ENCODE data around the gene NHLH2. TPM values are rescaled to one million over a fixed set of nuclear protein-coding genes. Genes with fewer than 3 reads are reported as not detected.

NHLH2 gene
- total RNA-seq, 2 experiments from 2014 or later: not detected

DNA sequence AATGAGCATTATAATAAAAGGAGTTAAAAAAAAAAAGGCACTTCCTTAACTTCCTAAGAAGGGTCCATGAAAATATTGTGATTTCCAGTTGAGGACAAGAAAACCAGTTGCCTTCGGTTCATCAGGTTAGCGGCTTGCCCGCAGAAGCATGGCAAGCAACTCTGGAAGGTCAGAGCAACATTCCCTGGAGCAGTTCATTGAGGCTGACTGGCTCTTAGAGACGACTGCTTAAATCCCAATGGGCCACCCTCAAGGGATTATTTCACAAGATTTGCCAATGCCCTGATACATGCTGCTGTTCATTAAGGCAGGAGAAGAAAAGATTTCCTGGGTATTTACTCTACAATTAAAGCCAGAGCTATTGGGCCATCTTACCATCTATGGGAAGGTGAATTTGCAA lies 43.4 kb downstream of the NHLH2 start:
- DNase-seq: no peak
- no peaks in the 10 kb centered on the region for H3K36me3 ChIP-seq (ENCODE audit: insufficient read depth, low read length)
- Mint-ChIP-seq H3K4me1 (ENCODE audit: low read depth) (no peaks in the 10 kb centered on the region), H3K27ac (no peak overlapping the region), H3K27me3 (peaks cover 39% of the 10 kb centered on the region), H3K9me3 (no peaks in the 10 kb centered on the region), H3K36me3 (ENCODE audit: low read depth) (no peaks in the 10 kb centered on the region), H3K4me3 (no peak overlapping the region)
- H3K27ac ChIP-seq (ENCODE audit: low read depth in 1 of 2, low read length in 2 of 2): no peak overlapping the region
- intact Hi-C loops (cut with DNase I, micrococcal nuclease): no loop called here
- H3K9me3 ChIP-seq (ENCODE audit: control insufficient read depth in 1 of 2, insufficient read depth in 1 of 2, low read length in 2 of 2): no peaks in the 10 kb centered on the region
- ATAC-seq (ENCODE audit: poor library complexity): no peak
- ChIA-PET CTCF (no interaction called here), POLR2A (no interaction called here)
- peaks cover 0 to 8% of the 10 kb centered on the region in 2 experiments for H3K27me3 ChIP-seq (ENCODE audit: control insufficient read depth in 1 of 2, insufficient read depth in 2 of 2, low read length in 2 of 2)
- no peaks in the 10 kb centered on the region for H3K4me1 ChIP-seq (ENCODE audit: insufficient read depth, low read length)
- no peak overlapping the region for H3K4me3 ChIP-seq (ENCODE audit: low read length)
- TF ChIP-seq, protein P1, sequence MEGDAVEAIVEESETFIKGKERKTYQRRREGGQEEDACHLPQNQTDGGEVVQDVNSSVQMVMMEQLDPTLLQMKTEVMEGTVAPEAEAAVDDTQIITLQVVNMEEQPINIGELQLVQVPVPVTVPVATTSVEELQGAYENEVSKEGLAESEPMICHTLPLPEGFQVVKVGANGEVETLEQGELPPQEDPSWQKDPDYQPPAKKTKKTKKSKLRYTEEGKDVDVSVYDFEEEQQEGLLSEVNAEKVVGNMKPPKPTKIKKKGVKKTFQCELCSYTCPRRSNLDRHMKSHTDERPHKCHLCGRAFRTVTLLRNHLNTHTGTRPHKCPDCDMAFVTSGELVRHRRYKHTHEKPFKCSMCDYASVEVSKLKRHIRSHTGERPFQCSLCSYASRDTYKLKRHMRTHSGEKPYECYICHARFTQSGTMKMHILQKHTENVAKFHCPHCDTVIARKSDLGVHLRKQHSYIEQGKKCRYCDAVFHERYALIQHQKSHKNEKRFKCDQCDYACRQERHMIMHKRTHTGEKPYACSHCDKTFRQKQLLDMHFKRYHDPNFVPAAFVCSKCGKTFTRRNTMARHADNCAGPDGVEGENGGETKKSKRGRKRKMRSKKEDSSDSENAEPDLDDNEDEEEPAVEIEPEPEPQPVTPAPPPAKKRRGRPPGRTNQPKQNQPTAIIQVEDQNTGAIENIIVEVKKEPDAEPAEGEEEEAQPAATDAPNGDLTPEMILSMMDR (IDR thresholded peaks at IDR 0.05): no peak

DNA sequence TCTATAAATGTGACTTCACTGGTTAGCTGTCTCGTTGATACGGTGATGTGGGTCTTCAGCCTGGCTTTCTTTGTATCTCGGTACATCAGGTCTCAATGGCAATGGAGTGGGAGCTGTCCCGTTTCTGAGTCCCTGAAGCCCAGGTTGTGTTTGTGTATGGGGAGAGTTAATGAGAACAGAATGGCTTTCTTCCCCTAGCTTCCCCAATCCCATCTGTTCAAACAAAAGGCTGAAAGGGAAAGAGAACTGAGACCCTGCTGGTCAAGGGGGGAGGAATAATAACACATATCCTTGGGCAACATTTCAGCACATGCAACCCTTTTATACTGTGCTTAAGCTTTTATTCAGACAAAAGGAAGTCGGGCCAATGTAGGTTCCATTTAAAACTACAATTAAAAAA lies 44.0 kb downstream of the NHLH2 start:
- no peaks in the 10 kb centered on the region for H3K9me3 Mint-ChIP-seq
- H3K27ac ChIP-seq (ENCODE audit: low read depth in 1 of 2, low read length in 2 of 2): no peak overlapping the region
- no peaks in the 10 kb centered on the region for H3K4me1 ChIP-seq (ENCODE audit: insufficient read depth, low read length)
- ATAC-seq (ENCODE audit: poor library complexity) (no peak), DNase-seq (no peak)
- no peaks in the 10 kb centered on the region for H3K36me3 Mint-ChIP-seq (ENCODE audit: low read depth)
- TF ChIP-seq, protein P1 (IDR thresholded peaks at IDR 0.05): no peak
- intact Hi-C loops (cut with DNase I, micrococcal nuclease): no loop called here
- H3K27me3 ChIP-seq (ENCODE audit: control insufficient read depth in 1 of 2, insufficient read depth in 2 of 2, low read length in 2 of 2): peaks cover 0 to 8% of the 10 kb centered on the region in 2 experiments
- no peak overlapping the region for H3K4me3 Mint-ChIP-seq
- H3K27me3 Mint-ChIP-seq: peaks cover 45% of the 10 kb centered on the region
- no peak overlapping the region for H3K4me3 ChIP-seq (ENCODE audit: low read length)
- no peak overlapping the region for H3K27ac Mint-ChIP-seq
- POLR2A ChIA-PET: no interaction called here
- H3K36me3 ChIP-seq (ENCODE audit: insufficient read depth, low read length): no peaks in the 10 kb centered on the region
- no peaks in the 10 kb centered on the region for H3K9me3 ChIP-seq (ENCODE audit: control insufficient read depth in 1 of 2, insufficient read depth in 1 of 2, low read length in 2 of 2)
- H3K4me1 Mint-ChIP-seq (ENCODE audit: low read depth): no peaks in the 10 kb centered on the region
- CTCF ChIA-PET: no interaction called here

DNA sequence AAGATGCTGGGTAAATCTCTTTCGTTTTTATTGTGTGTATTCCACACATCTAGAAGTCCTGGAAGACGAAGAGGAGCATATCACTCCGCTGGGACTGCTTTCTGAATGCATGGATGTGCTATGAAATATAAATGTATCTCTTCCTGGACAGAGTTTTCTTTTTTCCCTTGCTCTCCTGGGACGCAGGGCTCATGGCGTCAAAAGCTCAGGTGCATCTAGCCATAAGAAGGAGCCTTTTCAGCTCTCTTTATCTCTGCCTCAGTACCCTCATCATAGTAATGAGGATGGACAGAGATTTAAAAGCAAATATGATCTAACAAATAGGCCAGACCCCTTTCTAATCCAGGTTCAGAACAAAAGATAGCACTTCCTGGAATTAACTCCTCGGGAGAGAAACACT lies 44.9 kb downstream of the NHLH2 start:
- intact Hi-C loops (cut with DNase I, micrococcal nuclease): no loop called here
- Histone ChIP-seq H3K36me3 (ENCODE audit: insufficient read depth, low read length) (no peaks in the 10 kb centered on the region), H3K4me3 (ENCODE audit: low read length) (no peak overlapping the region), H3K4me1 (ENCODE audit: insufficient read depth, low read length) (no peaks in the 10 kb centered on the region), H3K27ac (ENCODE audit: low read depth in 1 of 2, low read length in 2 of 2) (no peak overlapping the region), H3K27me3 (ENCODE audit: control insufficient read depth in 1 of 2, insufficient read depth in 2 of 2, low read length in 2 of 2) (peaks cover 4 to 8% of the 10 kb centered on the region in 2 experiments), H3K9me3 (ENCODE audit: control insufficient read depth in 1 of 2, insufficient read depth in 1 of 2, low read length in 2 of 2) (no peaks in the 10 kb centered on the region)
- H3K4me3 Mint-ChIP-seq: no peak overlapping the region
- H3K9me3 Mint-ChIP-seq: no peaks in the 10 kb centered on the region
- ATAC-seq (ENCODE audit: poor library complexity) (no peak), DNase-seq (no peak)
- peaks cover 46% of the 10 kb centered on the region for H3K27me3 Mint-ChIP-seq
- no peaks in the 10 kb centered on the region for H3K36me3 Mint-ChIP-seq (ENCODE audit: low read depth)
- no peak overlapping the region for H3K27ac Mint-ChIP-seq
- POLR2A ChIA-PET: no interaction called here
- CTCF ChIA-PET: no interaction called here
- TF ChIP-seq, protein P1 (IDR thresholded peaks at IDR 0.05): no peak
- no peaks in the 10 kb centered on the region for H3K4me1 Mint-ChIP-seq (ENCODE audit: low read depth)
